Measurements from ENCODE around the gene KRT5. TPM values are rescaled to one million over a fixed set of nuclear protein-coding genes. Genes with fewer than 3 reads are reported as not detected.

Gene KRT5
- not detected for total RNA-seq (2021; fragmentation: NEBNext Ultra II Directional; extraction: Animal tissue kit (Norgen Biotek cat#: 25700))
- long read RNA-seq = 0 reads

GRCh38 chr12:52519826-52520662 lies at the start of gene KRT5:
Gene KRT5 (minus strand): TSS chr12:52520394. CDS start chr12:52520296, 98 bp downstream.
- H3K9me3 Mint-ChIP-seq = no peaks in the 10 kb centered on the region
- H3K4me1 Mint-ChIP-seq (ENCODE audit: low read depth) = peaks cover 19% of the 10 kb centered on the region; the same call in 1 of the 2 replicates
- H3K27me3 Mint-ChIP-seq (ENCODE audit: insufficient read depth) = peaks cover 48% of the 10 kb centered on the region
- H3K27ac Mint-ChIP-seq = no peak within 1 kb of the TSS
- no peak for DNase-seq
- H3K4me3 Mint-ChIP-seq = no peak within 1 kb of the TSS
- H3K36me3 Mint-ChIP-seq (ENCODE audit: low read depth) = no peaks in the 10 kb centered on the region
- no peak for TF ChIP-seq CTCF (IDR thresholded peaks at IDR 0.05)

GRCh38 chr12:52568111-52568510 lies 47.9 kb upstream of the KRT5 start:
- H3K27me3 Mint-ChIP-seq (ENCODE audit: insufficient read depth) = peaks cover 45% of the 10 kb centered on the region

GRCh38 chr12:52566847-52567291 lies 46.7 kb upstream of the KRT5 start:
- no peak for TF ChIP-seq CTCF (IDR thresholded peaks at IDR 0.05)
- no peak for DNase-seq
- Mint-ChIP-seq H3K4me1 (ENCODE audit: low read depth) (no peaks in the 10 kb centered on the region), H3K36me3 (ENCODE audit: low read depth) (no peaks in the 10 kb centered on the region), H3K27ac (no peak overlapping the region), H3K4me3 (no peak overlapping the region), H3K9me3 (no peaks in the 10 kb centered on the region), H3K27me3 (ENCODE audit: insufficient read depth) (peaks cover 49% of the 10 kb centered on the region)

More at GRCh38 chr12:52568111-52568510, 47.9 kb upstream of the KRT5 start:
- no peaks in the 10 kb centered on the region for H3K4me1 Mint-ChIP-seq (ENCODE audit: low read depth)
- no peaks in the 10 kb centered on the region for H3K9me3 Mint-ChIP-seq
- no peak overlapping the region for H3K27ac Mint-ChIP-seq
- DNase-seq = no peak
- H3K36me3 Mint-ChIP-seq (ENCODE audit: low read depth) = no peaks in the 10 kb centered on the region
- TF ChIP-seq CTCF (IDR thresholded peaks at IDR 0.05) = no peak
- no peak overlapping the region for H3K4me3 Mint-ChIP-seq

GRCh38 chr12:52564582-52564981 lies 44.4 kb upstream of the KRT5 start:
- DNase-seq = no peak
- Mint-ChIP-seq H3K27me3 (ENCODE audit: insufficient read depth) (peaks cover 39% of the 10 kb centered on the region), H3K9me3 (no peaks in the 10 kb centered on the region), H3K27ac (no peak overlapping the region), H3K4me3 (no peak overlapping the region), H3K36me3 (ENCODE audit: low read depth) (no peaks in the 10 kb centered on the region), H3K4me1 (ENCODE audit: low read depth) (no peaks in the 10 kb centered on the region)
- TF ChIP-seq CTCF (IDR thresholded peaks at IDR 0.05) = no peak

GRCh38 chr12:52561880-52562449 lies 41.8 kb upstream of the KRT5 start:
- no peak overlapping the region for H3K27ac Mint-ChIP-seq
- peaks cover 34% of the 10 kb centered on the region for H3K27me3 Mint-ChIP-seq (ENCODE audit: insufficient read depth)
- no peak overlapping the region for H3K4me3 Mint-ChIP-seq
- no peaks in the 10 kb centered on the region for H3K9me3 Mint-ChIP-seq
- H3K36me3 Mint-ChIP-seq (ENCODE audit: low read depth) = no peaks in the 10 kb centered on the region
- TF ChIP-seq CTCF (IDR thresholded peaks at IDR 0.05) = peak; percentile 65
- H3K4me1 Mint-ChIP-seq (ENCODE audit: low read depth) = no peaks in the 10 kb centered on the region
- no peak for DNase-seq
